ENCODE results near the gene HIBCH. TPM values are rescaled to one million over a fixed set of nuclear protein-coding genes. Genes with fewer than 3 reads are reported as not detected.
"Not testable (repeated sequence)": the region's sequence is repeated elsewhere in the genome, so short reads cannot be mapped to it uniquely, and the experiment has no call there.

Gene HIBCH
- polyA plus RNA-seq, 1 experiment: 5.2 TPM

- DNase-seq (ENCODE audit: low read depth): no peak
Measured at GRCh38 chr2:190162851-190163250, 156.8 kb downstream of the HIBCH start.

GRCh38 chr2:190159453-190159852 lies 160.2 kb downstream of the HIBCH start:
- H3K27me3 ChIP-seq (ENCODE audit: control insufficient read depth, insufficient read depth, low read length): no peaks in the 10 kb centered on the region
- POLR2A ChIA-PET: no interaction called here
- H3K36me3 ChIP-seq (ENCODE audit: control insufficient read depth, insufficient read depth, low read length): no peaks in the 10 kb centered on the region
- no peak overlapping the region for H3K4me3 ChIP-seq (ENCODE audit: low read depth, low read length)
- CTCF ChIA-PET: interaction anchor here (1.1 kb wide), 1 partner anchor 23 kb away, joined by 3 read pairs; no protein-coding TSS in a partner anchor
- TF ChIP-seq CTCF (IDR thresholded peaks at IDR 0.05; ENCODE audit: insufficient read depth, low read depth, low read length): no peak
- no peak for DNase-seq (ENCODE audit: low read depth)

More at GRCh38 chr2:190162851-190163250, 156.8 kb downstream of the HIBCH start:
- no peak for TF ChIP-seq CTCF (IDR thresholded peaks at IDR 0.05; ENCODE audit: insufficient read depth, low read depth, low read length)
- CTCF ChIA-PET: interaction anchor here (1.0 kb wide), 1 partner anchor 109 kb away, joined by 3 read pairs; no protein-coding TSS in a partner anchor
- no peak overlapping the region for H3K4me3 ChIP-seq (ENCODE audit: low read depth, low read length)
- POLR2A ChIA-PET: no interaction called here
- no peaks in the 10 kb centered on the region for H3K27me3 ChIP-seq (ENCODE audit: control insufficient read depth, insufficient read depth, low read length)
- H3K36me3 ChIP-seq (ENCODE audit: control insufficient read depth, insufficient read depth, low read length): no peaks in the 10 kb centered on the region

DNA sequence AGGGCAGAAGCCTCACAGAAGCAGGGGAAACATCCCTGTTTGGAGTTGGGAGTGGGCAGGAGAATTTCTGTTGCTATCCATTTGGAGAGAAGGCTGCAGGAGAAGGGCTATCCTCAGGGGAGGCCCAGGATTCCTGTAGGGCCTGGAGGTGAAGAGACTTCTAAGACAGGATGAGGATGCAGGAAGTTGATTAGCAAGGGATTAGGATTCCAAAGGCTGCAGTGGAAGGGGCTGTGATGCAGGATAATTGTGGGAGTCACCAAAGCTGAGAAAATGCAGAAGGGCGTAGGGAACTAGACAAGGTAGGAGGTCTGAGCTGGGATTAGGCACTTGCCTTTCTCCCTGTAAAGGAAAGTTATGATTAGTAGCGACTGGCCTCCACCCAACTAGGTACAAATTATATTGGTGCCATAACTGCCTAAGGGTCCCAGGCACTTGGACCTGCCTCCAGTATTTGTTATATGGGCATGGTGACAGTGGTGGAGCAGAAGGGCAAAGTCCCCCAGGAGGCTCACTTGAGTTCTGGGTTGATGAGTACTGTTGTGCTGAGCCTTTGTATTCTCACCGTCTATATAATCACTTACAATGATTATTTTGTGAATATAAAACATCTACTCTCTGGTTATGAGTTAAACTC lies 160.7 kb downstream of the HIBCH start:
- no peaks in the 10 kb centered on the region for H3K27me3 ChIP-seq (ENCODE audit: control insufficient read depth, insufficient read depth, low read length)
- no peak for TF ChIP-seq CTCF (IDR thresholded peaks at IDR 0.05; ENCODE audit: insufficient read depth, low read depth, low read length)
- ChIA-PET POLR2A (no interaction called here), CTCF (no interaction called here)
- H3K4me3 ChIP-seq (ENCODE audit: low read depth, low read length): no peak overlapping the region
- no peak for DNase-seq (ENCODE audit: low read depth)
- H3K36me3 ChIP-seq (ENCODE audit: control insufficient read depth, insufficient read depth, low read length): no peaks in the 10 kb centered on the region

GRCh38 chr2:190157613-190158528 lies 161.8 kb downstream of the HIBCH start:
- CTCF ChIA-PET; H3K36me3 ChIP-seq (ENCODE audit: control insufficient read depth, insufficient read depth, low read length); H3K4me3 ChIP-seq (ENCODE audit: low read depth, low read length); POLR2A ChIA-PET; H3K27me3 ChIP-seq (ENCODE audit: control insufficient read depth, insufficient read depth, low read length); DNase-seq (ENCODE audit: low read depth): not testable (repeated sequence)

DNA sequence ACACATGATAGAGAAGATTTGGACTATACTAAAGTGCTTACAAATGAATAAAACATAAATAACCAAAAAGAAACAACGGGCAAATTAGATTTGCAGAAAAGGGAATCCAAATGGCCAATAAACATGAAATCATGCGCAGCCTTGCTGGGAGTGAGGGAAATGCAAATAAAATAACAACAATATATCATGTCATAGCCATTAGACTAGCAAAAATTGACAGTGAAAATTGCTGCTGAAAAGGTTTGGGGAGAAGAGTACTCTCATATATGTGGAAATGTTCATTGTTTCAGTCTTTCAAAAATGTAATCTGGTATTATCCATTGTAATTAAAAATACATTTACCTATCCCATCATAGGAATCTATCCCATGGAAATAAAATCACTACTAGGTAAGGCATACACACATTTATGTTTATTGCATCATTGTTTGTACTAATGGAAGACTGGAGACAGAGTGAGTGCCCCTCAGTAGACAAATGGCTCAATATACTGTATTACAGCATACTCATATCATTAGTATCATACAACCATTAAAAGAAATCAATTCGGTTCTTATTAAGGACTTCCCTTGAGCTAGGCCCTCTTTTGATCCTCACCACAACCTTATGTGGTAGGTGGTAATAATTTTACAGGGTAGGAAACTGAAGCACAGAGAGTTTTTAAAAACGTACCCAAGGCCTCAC lies 163.0 kb downstream of the HIBCH start:
- ChIA-PET CTCF (no interaction called here), POLR2A (no interaction called here)
- Histone ChIP-seq H3K4me3 (ENCODE audit: low read depth, low read length) (no peak overlapping the region), H3K27me3 (ENCODE audit: control insufficient read depth, insufficient read depth, low read length) (no peaks in the 10 kb centered on the region), H3K36me3 (ENCODE audit: control insufficient read depth, insufficient read depth, low read length) (no peaks in the 10 kb centered on the region)
- DNase-seq (ENCODE audit: low read depth): no peak
- no peak for TF ChIP-seq CTCF (IDR thresholded peaks at IDR 0.05; ENCODE audit: insufficient read depth, low read depth, low read length)

Other genes with a start within 250 kb of the HIBCH start
- gene INPP1, start 23.8 kb upstream of the HIBCH start, polyA plus RNA-seq (2011; rRNA removed): 6.5 and 8.8 TPM in 2 replicates
- 11.8 and 14.4 TPM in 2 replicates for gene MFSD6, start 88.5 kb upstream of the HIBCH start, polyA plus RNA-seq (2011; rRNA removed)
- 2.1 and 5.8 TPM in 2 replicates for gene NEMP2, start 214.9 kb upstream of the HIBCH start, polyA plus RNA-seq (2011; rRNA removed)